NT2/D1 (cell line): ENCODE results near the gene SIGLEC12.

Experiments
- DNase-seq: peaks from one replicate; pipeline ENCODE4 v3.0.0-alpha.2; 2011; ENCODE audit warnings: low read depth, low spot score
- H3K27me3 ChIP-seq: 2 replicates; pipeline ENCODE4 v1.6.0; 2011; ENCODE audit warnings: mild to moderate bottlenecking; ENCODE audit not compliant: insufficient read length, insufficient read depth
- H3K36me3 ChIP-seq: 2 replicates; pipeline ENCODE4 v1.6.1; 2011; ENCODE audit warnings: mild to moderate bottlenecking, low read length, mixed read lengths; ENCODE audit not compliant: insufficient read depth, insufficient read length
- H3K4me1 ChIP-seq: 2 replicates; pipeline ENCODE4 v1.5.1; 2011; ENCODE audit not compliant: insufficient read depth, insufficient read length
- H3K4me3 ChIP-seq: 2 replicates; pipeline ENCODE4 v1.5.1; 2011; ENCODE audit warnings: low read depth; ENCODE audit not compliant: insufficient read length
- H3K9ac ChIP-seq: 2 replicates; pipeline ENCODE4 v1.6.0; 2011; ENCODE audit warnings: low read depth; ENCODE audit not compliant: insufficient read length
- H3K9me3 ChIP-seq: 2 replicates; pipeline ENCODE4 v1.5.1; 2011; ENCODE audit warnings: mild to moderate bottlenecking, low read length; ENCODE audit not compliant: insufficient read depth
- SUZ12 ChIP-seq: IDR thresholded peaks from 2 replicates; pipeline ENCODE4 v1.6.1; 2011; ENCODE audit not compliant: insufficient read length, insufficient read depth; ENCODE audit errors: extremely low read depth
- YY1 ChIP-seq: IDR thresholded peaks from 2 replicates; pipeline ENCODE4 v1.6.1; 2011; ENCODE audit not compliant: insufficient read length, insufficient read depth
- ZNF274 ChIP-seq: IDR thresholded peaks from 2 replicates; pipeline ENCODE4 v1.6.1; 2011; ENCODE audit warnings: mild to moderate bottlenecking, low read depth, low read length

SIGLEC12 gene

DNA sequence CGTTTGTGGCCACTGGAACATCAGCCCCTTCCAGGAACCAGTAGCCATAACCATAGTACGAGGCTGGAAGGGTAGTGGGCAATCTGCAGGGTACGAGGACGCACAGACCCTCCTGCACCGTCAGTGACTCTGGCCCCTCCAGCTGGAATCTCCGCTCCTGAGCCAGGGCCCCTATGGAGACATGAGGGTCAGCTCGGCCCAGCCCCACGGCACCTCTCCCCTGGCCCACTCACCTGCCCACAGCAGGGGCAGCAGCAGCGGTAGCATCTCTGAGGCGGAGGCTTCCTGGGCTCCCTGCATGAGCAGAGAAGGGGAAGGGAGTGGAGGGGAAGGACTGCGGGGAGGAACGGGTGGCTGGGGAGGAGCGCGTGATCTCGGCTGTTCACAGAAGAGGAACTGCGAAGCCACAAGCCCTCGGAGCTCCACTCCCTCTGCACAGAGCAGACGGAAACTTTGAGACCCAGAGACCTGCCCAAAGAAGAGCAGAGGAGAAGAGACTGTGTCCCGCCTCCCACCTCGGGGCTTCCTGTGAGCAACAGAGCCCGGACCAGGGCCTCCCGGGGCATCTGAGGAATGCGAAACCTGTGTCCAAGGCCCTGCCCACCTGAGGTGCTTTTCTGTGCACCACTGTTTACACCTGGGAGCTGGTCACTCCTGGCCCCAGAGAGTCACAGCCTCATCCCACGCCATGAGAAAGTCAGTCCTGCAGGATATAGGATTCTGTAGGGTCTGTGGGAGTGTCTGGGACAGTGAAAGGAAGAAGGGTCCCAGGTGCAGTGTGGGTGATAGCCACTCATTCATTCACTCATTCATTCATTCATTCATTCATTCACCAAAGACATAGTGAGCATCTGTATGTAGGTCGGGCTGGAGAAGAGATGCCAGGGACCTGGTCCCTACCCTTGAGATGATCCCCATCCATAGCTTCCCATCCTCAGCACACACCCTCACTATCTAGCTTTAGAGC, 30.0 kb upstream of the SIGLEC12 start, which contains the start of gene SIGLEC6:
Gene SIGLEC6, minus strand, starts transcription at position 322 of the 967 bp plus-strand sequence. Its CDS starts 22 bp downstream, at position 300.
- TF ChIP-seq ZNF274: no peak
- TF ChIP-seq YY1: no peak
- no peak for TF ChIP-seq SUZ12
- Histone ChIP-seq H3K27me3 (no peaks in the 10 kb centered on the region), H3K9ac (no peak within 1 kb of the TSS), H3K9me3 (no peaks in the 10 kb centered on the region), H3K4me3 (no peak within 1 kb of the TSS), H3K4me1 (no peaks in the 10 kb centered on the region), H3K36me3 (no peaks in the 10 kb centered on the region)
- no peak for DNase-seq

DNA sequence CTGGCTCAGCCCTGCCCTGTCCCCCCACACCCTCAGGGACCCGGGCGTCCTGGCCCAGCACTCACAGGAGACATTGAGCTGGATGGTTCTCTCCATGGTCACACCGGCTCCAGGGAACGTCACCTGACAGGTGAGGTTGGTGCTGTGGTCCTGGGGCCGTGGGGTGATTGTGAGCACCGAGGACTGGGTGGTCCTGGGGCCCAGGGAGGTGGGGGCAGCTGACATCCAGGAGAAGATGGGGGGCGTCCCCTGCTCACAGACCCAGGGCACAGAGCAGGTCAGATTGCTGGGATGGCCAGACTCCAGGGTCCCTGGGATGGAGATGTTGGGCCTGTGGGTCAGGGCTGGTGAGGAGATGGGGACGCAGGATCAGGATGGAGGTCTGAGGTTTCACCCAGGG, 29.0 kb upstream of the SIGLEC12 start:
- Histone ChIP-seq H3K27me3 (no peaks in the 10 kb centered on the region), H3K36me3 (no peaks in the 10 kb centered on the region), H3K9ac (no peak overlapping the region), H3K4me3 (no peak overlapping the region), H3K9me3 (no peaks in the 10 kb centered on the region), H3K4me1 (peaks cover 3% of the 10 kb centered on the region)
- no peak for TF ChIP-seq YY1
- no peak for TF ChIP-seq ZNF274
- TF ChIP-seq SUZ12: no peak
- no peak for DNase-seq

DNA sequence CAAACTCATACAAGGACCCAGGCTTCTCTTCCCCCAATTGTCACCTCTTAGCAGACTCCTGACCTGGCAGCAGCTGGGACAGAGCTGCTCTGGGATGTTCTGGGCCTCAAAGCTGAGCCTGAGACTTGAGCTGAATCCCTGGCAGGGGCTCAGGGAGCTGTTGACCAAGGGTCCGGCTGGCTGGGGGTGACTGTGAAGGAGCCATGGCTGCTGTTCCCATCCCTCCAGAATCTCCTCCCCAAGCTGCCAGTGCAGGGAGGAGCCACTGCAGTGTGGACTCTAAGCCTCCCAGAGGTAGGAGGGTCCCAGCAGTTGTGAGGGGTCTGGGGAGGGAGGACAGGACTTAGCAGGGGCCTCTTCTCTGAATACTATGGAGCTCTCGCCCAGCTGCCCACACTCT, 27.7 kb upstream of the SIGLEC12 start:
- Histone ChIP-seq H3K9ac (no peak overlapping the region), H3K4me3 (no peak overlapping the region), H3K36me3 (no peaks in the 10 kb centered on the region), H3K9me3 (no peaks in the 10 kb centered on the region), H3K27me3 (no peaks in the 10 kb centered on the region), H3K4me1 (peaks cover 5% of the 10 kb centered on the region)
- no peak for DNase-seq
- TF ChIP-seq ZNF274: no peak
- TF ChIP-seq YY1: no peak
- no peak for TF ChIP-seq SUZ12

DNA sequence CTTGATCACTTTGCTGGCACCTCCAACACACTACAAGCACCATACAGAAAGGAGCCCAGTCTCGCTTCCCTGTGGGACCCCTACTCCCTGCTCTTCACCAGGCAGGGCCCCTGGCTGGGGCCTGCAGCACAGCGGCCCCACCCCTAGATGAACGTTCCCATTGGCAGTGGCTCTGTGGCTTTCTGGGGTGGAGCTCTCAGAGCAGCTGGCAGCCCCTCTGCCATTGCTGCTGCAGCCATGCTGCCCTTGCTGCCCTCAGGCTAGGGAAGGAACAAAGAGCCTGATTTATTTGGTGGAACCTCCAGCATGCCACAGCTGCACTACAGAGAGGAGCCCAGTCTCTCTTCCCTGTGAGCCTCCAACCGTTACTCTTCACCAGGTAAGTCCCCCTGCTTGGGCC, 24.1 kb upstream of the SIGLEC12 start:
- no peak overlapping the region for H3K9ac ChIP-seq
- no peak for TF ChIP-seq ZNF274
- no peak for TF ChIP-seq YY1
- TF ChIP-seq SUZ12: no peak
- no peaks in the 10 kb centered on the region for H3K9me3 ChIP-seq
- no peaks in the 10 kb centered on the region for H3K36me3 ChIP-seq
- H3K4me1 ChIP-seq: peaks cover 5% of the 10 kb centered on the region
- H3K27me3 ChIP-seq: no peaks in the 10 kb centered on the region
- H3K4me3 ChIP-seq: no peak overlapping the region
- DNase-seq: no peak

DNA sequence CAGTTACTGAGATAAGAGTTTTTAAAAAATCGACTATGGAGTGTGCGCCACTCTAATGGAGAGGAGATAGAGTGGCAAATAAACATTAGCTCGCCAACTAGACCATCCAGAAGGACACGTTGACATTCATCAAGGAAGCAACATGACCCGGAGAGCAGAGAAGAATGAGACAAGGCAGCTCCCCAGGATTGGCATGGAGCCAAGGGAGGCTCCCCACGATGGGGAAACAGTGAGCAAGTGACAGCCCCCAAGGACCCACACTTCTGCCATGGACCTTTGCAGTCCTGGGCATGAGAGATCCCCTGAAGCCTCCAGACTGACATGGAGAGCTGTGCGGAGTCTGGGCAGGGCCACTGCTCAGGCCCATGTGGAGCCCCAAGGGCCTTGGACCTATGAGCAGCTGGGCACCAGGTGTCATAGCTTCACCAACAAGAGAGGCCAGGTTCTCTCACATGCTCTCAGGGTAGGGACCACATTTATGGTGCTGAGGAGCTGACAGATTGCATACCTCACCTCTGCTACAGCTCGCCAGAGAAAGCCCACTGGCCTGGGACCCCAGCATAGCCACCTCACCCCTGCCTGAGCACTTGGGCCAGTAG, 23.2 kb upstream of the SIGLEC12 start:
- Histone ChIP-seq H3K4me3 (no peak overlapping the region), H3K4me1 (peaks cover 5% of the 10 kb centered on the region), H3K27me3 (no peaks in the 10 kb centered on the region), H3K36me3 (no peaks in the 10 kb centered on the region), H3K9me3 (no peaks in the 10 kb centered on the region), H3K9ac (no peak overlapping the region)
- no peak for DNase-seq
- TF ChIP-seq YY1 (no peak), ZNF274 (no peak), SUZ12 (no peak)

DNA sequence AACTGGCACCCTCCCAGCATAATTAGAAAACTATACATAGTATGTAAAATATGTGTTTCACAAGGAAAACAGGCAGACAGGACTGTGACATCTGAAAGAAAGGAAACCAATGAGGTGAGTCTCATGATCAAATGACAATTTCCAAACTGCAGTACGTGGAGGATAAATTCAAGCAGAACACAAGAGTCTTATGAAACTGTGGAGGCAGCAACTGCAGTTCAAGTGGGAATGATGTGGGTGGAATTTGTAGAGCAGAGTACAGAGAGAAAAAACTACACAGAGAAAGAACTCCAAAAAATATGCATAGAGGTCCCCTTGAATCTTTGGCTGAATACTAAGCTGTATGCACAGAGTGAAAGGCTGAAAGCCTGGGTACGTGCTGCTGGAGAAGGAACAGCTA, 20.2 kb upstream of the SIGLEC12 start:
- Histone ChIP-seq H3K9ac (no peak overlapping the region), H3K36me3 (no peaks in the 10 kb centered on the region), H3K27me3 (no peaks in the 10 kb centered on the region), H3K4me3 (no peak overlapping the region), H3K4me1 (peaks cover 5% of the 10 kb centered on the region), H3K9me3 (no peaks in the 10 kb centered on the region)
- no peak for TF ChIP-seq YY1
- no peak for TF ChIP-seq ZNF274
- TF ChIP-seq SUZ12: no peak
- no peak for DNase-seq

DNA sequence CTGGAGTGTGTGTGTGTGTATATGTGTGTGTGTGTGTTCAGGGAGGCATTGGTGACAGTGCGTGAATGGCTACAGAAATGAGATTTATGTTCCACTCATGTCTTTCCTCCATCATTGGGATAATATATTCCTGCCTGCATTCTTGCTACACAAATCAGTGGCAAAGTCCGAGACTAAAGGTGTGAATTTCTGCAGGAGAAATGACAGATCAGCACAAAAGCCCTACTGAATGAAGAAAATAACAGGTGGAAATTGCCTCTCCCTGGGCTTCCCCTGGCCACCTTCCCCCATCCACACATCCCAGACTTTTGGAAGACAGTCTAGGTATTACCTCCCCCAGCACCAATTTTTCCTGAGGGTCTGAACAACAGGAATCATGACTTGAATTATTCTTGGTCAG, 19.8 kb upstream of the SIGLEC12 start:
- peaks cover 5% of the 10 kb centered on the region for H3K4me1 ChIP-seq
- H3K9ac ChIP-seq: no peak overlapping the region
- no peaks in the 10 kb centered on the region for H3K36me3 ChIP-seq
- H3K4me3 ChIP-seq: no peak overlapping the region
- no peak for TF ChIP-seq ZNF274
- no peak for TF ChIP-seq SUZ12
- TF ChIP-seq YY1: no peak
- no peaks in the 10 kb centered on the region for H3K27me3 ChIP-seq
- no peaks in the 10 kb centered on the region for H3K9me3 ChIP-seq
- no peak for DNase-seq
